Endothelial cell of umbilical vein (primary cell): ENCODE results near the gene ASB7. TPM values are rescaled to one million over a fixed set of nuclear protein-coding genes. Genes with fewer than 3 reads are reported as not detected.

ENCODE experiments used
- BruUV-seq: library from RNA; stranded (reverse); fragments of 400-500 nt; replicated peaks from 2 replicates; lab custom pipeline; 2021; lab: Mats Ljungman, UMichigan
- CTCF ChIA-PET: fragments of 300-600, 350-600 bp; sonication (Branson Sonifier 250); formaldehyde crosslinking; loops from one replicate; lab custom pipeline; 2021; ENCODE audit warnings: antibody characterized with exemption, inconsistent platforms; lab: Charles Lee
- POLR2A ChIA-PET: fragments of 300-600, 350-600 bp; sonication (Branson Sonifier 250); formaldehyde crosslinking; loops from one replicate; lab custom pipeline; 2021; ENCODE audit warnings: antibody characterized with exemption, inconsistent platforms; lab: Charles Lee
- DNase-seq: peaks from one replicate; pipeline ENCODE4 v3.0.0-alpha.2; 2011; ENCODE audit warnings: low read depth, low spot score
- FAIRE-seq: peaks from 2 replicates; lab custom pipeline; 2011; peaks lifted over from hg19 to GRCh38; lab: Jason Lieb, UNC
- H2AFZ ChIP-seq: 2 replicates; pipeline ENCODE4 v1.6.0; 2012; ENCODE audit warnings: low read depth, low read length, control low read depth, inconsistent platforms
- H3K27ac ChIP-seq: 2 replicates; pipeline ENCODE4 v1.5.1; 2011; ENCODE audit warnings: low read depth, mild to moderate bottlenecking, control low read depth, low read length, moderate library complexity; ENCODE audit not compliant: insufficient read depth
- H3K27me3 ChIP-seq, 2 experiments: 2 replicates each; pipeline versions ENCODE4 v1.6.0 to v1.6.1; 2011; ENCODE audit warnings: low read length in 2 of 2, mixed read lengths in 1 of 2; ENCODE audit not compliant: control insufficient read depth in 2 of 2, insufficient read depth in 2 of 2
- H3K36me3 ChIP-seq, 2 experiments: 2 replicates in 1 of 2; 3 replicates in 1 of 2; pipeline ENCODE4 v1.5.1; 2011; ENCODE audit warnings: low read length in 2 of 2, mild to moderate bottlenecking in 1 of 2, moderate library complexity in 1 of 2; ENCODE audit not compliant: control insufficient read depth in 2 of 2, insufficient read depth in 2 of 2; ENCODE audit errors: extremely low read depth in 1 of 2
- H3K4me1 ChIP-seq: 3 replicates; pipeline ENCODE4 v1.5.1; 2011; ENCODE audit warnings: mild to moderate bottlenecking, low read length; ENCODE audit not compliant: control insufficient read depth, insufficient read depth; ENCODE audit errors: extremely low read depth
- H3K4me2 ChIP-seq: 2 replicates; pipeline ENCODE4 v1.6.1; 2011; ENCODE audit warnings: low read length, control low read depth, mixed read lengths; ENCODE audit not compliant: insufficient read depth
- H3K4me3 ChIP-seq, 3 experiments: fragments of 200-600 bp in 1 of 3; sonication (generic), shearing (Covaris generic) in 1 of 3; replicated peaks in 1 of 3; 2 replicates each; pipeline ENCODE4 v1.5.1; 2011 to 2016; ENCODE audit warnings: control low read depth in 3 of 3, low read length in 3 of 3, mild to moderate bottlenecking in 2 of 3, inconsistent platforms in 1 of 3, low read depth in 1 of 3, moderate library complexity in 1 of 3; ENCODE audit not compliant: insufficient read depth in 1 of 3
- H3K79me2 ChIP-seq: 2 replicates; pipeline ENCODE4 v1.6.0; 2012; ENCODE audit warnings: low read length, inconsistent platforms; ENCODE audit not compliant: control insufficient read depth, insufficient read depth
- H3K9ac ChIP-seq: replicated peaks from 2 replicates; pipeline ENCODE3; 2011; ENCODE audit warnings: low read length, control low read depth; ENCODE audit not compliant: insufficient read depth; ENCODE audit errors: extremely low read depth
- H3K9me1 ChIP-seq: replicated peaks from 3 replicates; pipeline ENCODE4 v1.6.0; 2011; ENCODE audit warnings: mild to moderate bottlenecking, low read length; ENCODE audit not compliant: control insufficient read depth, insufficient read depth; ENCODE audit errors: extremely low read depth
- H3K9me3 ChIP-seq: replicated peaks from 2 replicates; pipeline ENCODE4 v1.5.1; 2012; ENCODE audit warnings: low read length, inconsistent platforms; ENCODE audit not compliant: control insufficient read depth, insufficient read depth
- H4K20me1 ChIP-seq: replicated peaks from 2 replicates; pipeline ENCODE3; 2011; ENCODE audit warnings: mild to moderate bottlenecking, low read length; ENCODE audit not compliant: control insufficient read depth, insufficient read depth; ENCODE audit errors: extremely low read depth
- EZH2 ChIP-seq: IDR thresholded peaks from 2 replicates; pipeline ENCODE4 v1.6.1; 2012; ENCODE audit warnings: borderline replicate concordance, low read depth, mild to moderate bottlenecking, moderate library complexity, low read length, inconsistent platforms; ENCODE audit not compliant: severe bottlenecking
- FOS ChIP-seq: IDR thresholded peaks from 2 replicates; pipeline ENCODE4 v1.6.1; 2011; ENCODE audit warnings: mild to moderate bottlenecking, low read length, moderate library complexity, borderline replicate concordance; ENCODE audit not compliant: insufficient read depth
- GATA2 ChIP-seq: IDR thresholded peaks from 2 replicates; pipeline ENCODE4 v1.7.0; 2011; ENCODE audit warnings: low read depth, mild to moderate bottlenecking, moderate library complexity, mixed read lengths, low read length; ENCODE audit not compliant: insufficient read length, insufficient read depth
- JUN ChIP-seq: IDR thresholded peaks from 2 replicates; pipeline ENCODE4 v1.6.1; 2011; ENCODE audit warnings: borderline replicate concordance, low read depth; ENCODE audit not compliant: insufficient read length, insufficient read depth
- MYC ChIP-seq: IDR thresholded peaks from one replicate; pipeline ENCODE4 v1.6.1; 2011; ENCODE audit warnings: mild to moderate bottlenecking, low read depth, low read length
- POLR2A ChIP-seq: IDR thresholded peaks from 2 replicates; pipeline ENCODE4 v1.6.1; 2012; ENCODE audit warnings: low read depth, mild to moderate bottlenecking, control low read depth, low read length
- POLR2AphosphoS5 ChIP-seq: IDR thresholded peaks from 2 replicates; pipeline ENCODE4 v1.6.1; 2012; ENCODE audit warnings: low read depth, mild to moderate bottlenecking, control low read depth, low read length, moderate library complexity; ENCODE audit not compliant: insufficient read depth
- dilution Hi-C: fragments of 300-500 bp; cut with MboI; formaldehyde crosslinking; loops from one replicate; pipeline ENCODE4 v1.15.0; 2019; ENCODE audit warnings: low sequenced_read_pairs; ENCODE audit not compliant: extremely low pct_ligation_motif_present
- intact Hi-C: fragments of 100-400 bp; cut with micrococcal nuclease; formaldehyde crosslinking; loops from one replicate; pipeline ENCODE4 v1.10.0; 2022
- polyA plus RNA-seq, 4 experiments: library from polyadenylated mRNA; depleted of rRNA in 3 of 4; stranded (reverse) in 3 of 4; unstranded in 1 of 4; fragments of >200 nt; gene quantifications; 2 replicates each; pipeline versions ENCODE4 v1.2.1 to v1.2.3, GENCODE V29; 2011 to 2012; ENCODE audit warnings: missing spikeins in 1 of 4
- total RNA-seq: library from RNA; stranded (reverse); gene quantifications from 2 replicates; pipeline ENCODE4 v1.2.3, GENCODE V29; 2021
- TF ChIP-seq, protein P1 (sequence below), 2 donors: IDR thresholded peaks; 1 replicate in 1 of 2; 2 replicates in 1 of 2; pipeline ENCODE4 v1.5.1; 2011; ENCODE audit warnings: low read length in 2 of 2, mild to moderate bottlenecking in 2 of 2, moderate library complexity in 2 of 2, control low read depth in 1 of 2, inconsistent platforms in 1 of 2, low read depth in 1 of 2; ENCODE audit not compliant: insufficient read depth in 1 of 2; ENCODE audit errors: extremely low read depth in 1 of 2
- TF ChIP-seq, protein P2 (sequence below): IDR thresholded peaks from 2 replicates; pipeline ENCODE4 v1.6.1; 2011; ENCODE audit not compliant: insufficient read depth, insufficient read length

Gene ASB7
- total and polyA plus RNA-seq, 2 donors (not counting 3 experiments of a cell fraction or from before 2014, with no cell fraction given): 6.8 to 13.3 TPM

- peaks cover 79% of the 10 kb centered on the region for H3K79me2 ChIP-seq
- ChIA-PET POLR2A (no interaction called here), CTCF (no interaction called here)
- TF ChIP-seq POLR2AphosphoS5 (no peak), GATA2 (no peak), EZH2 (no peak), MYC (no peak), FOS (no peak), JUN (no peak), POLR2A (no peak)
- TF ChIP-seq, protein P1, sequence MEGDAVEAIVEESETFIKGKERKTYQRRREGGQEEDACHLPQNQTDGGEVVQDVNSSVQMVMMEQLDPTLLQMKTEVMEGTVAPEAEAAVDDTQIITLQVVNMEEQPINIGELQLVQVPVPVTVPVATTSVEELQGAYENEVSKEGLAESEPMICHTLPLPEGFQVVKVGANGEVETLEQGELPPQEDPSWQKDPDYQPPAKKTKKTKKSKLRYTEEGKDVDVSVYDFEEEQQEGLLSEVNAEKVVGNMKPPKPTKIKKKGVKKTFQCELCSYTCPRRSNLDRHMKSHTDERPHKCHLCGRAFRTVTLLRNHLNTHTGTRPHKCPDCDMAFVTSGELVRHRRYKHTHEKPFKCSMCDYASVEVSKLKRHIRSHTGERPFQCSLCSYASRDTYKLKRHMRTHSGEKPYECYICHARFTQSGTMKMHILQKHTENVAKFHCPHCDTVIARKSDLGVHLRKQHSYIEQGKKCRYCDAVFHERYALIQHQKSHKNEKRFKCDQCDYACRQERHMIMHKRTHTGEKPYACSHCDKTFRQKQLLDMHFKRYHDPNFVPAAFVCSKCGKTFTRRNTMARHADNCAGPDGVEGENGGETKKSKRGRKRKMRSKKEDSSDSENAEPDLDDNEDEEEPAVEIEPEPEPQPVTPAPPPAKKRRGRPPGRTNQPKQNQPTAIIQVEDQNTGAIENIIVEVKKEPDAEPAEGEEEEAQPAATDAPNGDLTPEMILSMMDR (IDR thresholded peaks at IDR 0.05; ENCODE audit: extremely low read depth in 1 of 2, insufficient read depth in 1 of 2, low read depth in 1 of 2, low read length in 2 of 2): no peak
- TF ChIP-seq, protein P2, sequence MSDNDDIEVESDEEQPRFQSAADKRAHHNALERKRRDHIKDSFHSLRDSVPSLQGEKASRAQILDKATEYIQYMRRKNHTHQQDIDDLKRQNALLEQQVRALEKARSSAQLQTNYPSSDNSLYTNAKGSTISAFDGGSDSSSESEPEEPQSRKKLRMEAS: no peak
- DNase-seq (no peak), FAIRE-seq (no peak)
- H3K9me3 ChIP-seq: no peaks in the 10 kb centered on the region
- dilution Hi-C loops: no loop called here
- H3K4me1 ChIP-seq: no peaks in the 10 kb centered on the region
- no peak overlapping the region for H2AFZ ChIP-seq
- H3K4me2 ChIP-seq: no peak overlapping the region
- no peak overlapping the region for H3K4me3 ChIP-seq
- H3K27me3 ChIP-seq: no peaks in the 10 kb centered on the region
- peaks cover 2% of the 10 kb centered on the region for H4K20me1 ChIP-seq
- BruUV-seq: no TSS peak
- H3K36me3 ChIP-seq: no peaks in the 10 kb centered on the region
- H3K27ac ChIP-seq: no peak overlapping the region
- H3K9ac ChIP-seq: no peak overlapping the region
- intact Hi-C loops: no loop called here
- H3K9me1 ChIP-seq: no peaks in the 10 kb centered on the region
Measured at GRCh38 chr15:100593431-100593830, 9.0 kb upstream of the ASB7 start.
